HG03342 (cell line): ENCODE measurements around the gene ENPP1.

Experiments used
- ATAC-seq: cut with Tn5 transposase; IDR thresholded peaks from one replicate; pipeline ENCODE4 v1.9.1; 2021; ENCODE audit warnings: mild to moderate bottlenecking, moderate library complexity; ENCODE audit not compliant: unreplicated experiment

Gene ENPP1

GRCh38 chr6:131784561-131784960, 23.3 kb upstream of the ENPP1 start:
- no peak for ATAC-seq

DNA sequence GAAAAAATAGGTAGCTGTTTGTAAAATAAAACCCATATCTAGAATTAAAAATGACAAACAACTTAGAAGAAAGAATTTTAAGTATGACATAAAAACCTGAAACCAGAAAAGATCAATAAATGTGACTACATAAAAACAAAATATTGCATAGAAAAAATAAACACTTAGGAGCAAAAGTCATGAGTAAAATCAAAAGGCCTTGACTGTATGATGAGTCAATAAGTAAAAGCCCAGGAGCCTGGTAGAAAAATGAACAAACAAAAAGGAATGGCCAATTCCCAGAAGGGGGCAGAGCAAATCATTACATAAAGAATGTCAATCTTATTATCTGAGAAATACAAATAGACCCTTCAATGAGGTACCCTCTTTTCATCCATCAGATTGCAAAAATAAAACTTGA, 20.7 kb upstream of the ENPP1 start:
- no peak for ATAC-seq

DNA sequence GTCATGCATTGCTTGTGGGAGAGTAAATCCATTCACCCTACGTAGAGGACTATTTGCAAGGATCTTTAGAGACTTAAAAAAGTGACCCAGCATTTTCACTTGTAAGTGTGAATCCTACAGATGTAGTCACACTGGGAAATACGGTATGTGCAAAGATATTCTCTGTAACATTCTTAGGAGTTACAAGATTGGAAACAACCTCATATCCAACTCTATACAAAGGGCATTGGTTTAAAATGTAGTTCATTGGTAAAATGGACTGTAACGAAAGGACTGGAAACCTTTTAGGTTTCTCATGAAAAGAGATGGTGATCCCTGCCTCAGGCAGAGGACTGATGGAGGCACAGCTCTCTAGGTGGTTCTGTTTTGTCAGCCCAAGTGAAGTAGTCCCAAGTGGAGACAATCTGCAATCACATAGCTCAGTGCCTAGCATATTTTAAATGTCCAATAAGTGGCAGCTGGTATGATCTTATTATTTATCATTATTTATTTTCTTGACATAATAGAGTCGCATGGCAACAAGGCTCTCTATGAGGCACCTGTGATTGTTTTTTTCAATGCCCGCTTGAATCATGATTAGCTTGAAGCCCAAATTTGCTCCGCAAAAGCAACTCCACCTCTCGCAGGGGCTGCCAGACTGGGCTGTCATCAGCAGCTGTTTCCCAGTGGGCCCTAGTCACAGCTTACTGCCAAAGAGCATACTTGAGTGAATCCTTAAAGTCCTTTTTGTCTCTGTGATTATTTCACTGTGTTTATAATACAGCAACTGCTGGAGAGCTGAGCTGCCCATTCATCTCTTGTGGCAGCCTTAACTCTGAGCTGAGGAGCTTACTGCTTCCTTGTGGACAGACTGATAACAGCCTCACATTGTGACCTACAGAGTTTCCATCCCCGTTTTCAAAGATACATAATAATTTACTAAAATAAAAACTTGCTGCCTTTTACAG, 19.8 kb upstream of the ENPP1 start:
- ATAC-seq, result no peak

GRCh38 chr6:131789219-131789618, 18.6 kb upstream of the ENPP1 start:
- ATAC-seq, result no peak

DNA sequence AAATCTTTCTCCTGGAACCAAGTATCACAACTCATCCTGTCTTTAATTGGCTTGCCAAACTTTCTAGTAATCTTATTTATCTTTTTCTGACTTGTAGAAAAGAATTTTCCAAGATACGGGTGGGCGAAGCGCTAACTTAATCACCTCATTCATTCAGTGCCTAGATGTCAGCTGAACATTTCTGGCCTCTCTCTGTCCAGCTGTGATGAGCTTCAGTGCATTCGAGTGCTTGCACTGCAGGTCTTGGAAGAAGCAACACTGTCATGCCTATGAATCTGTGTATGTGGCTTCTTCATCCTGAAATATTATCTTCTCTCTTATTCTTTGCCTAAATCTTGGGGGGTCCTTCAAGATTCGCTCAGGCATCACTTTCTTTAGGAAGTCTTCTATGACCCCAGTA, 16.3 kb upstream of the ENPP1 start:
- ATAC-seq, result no peak

DNA sequence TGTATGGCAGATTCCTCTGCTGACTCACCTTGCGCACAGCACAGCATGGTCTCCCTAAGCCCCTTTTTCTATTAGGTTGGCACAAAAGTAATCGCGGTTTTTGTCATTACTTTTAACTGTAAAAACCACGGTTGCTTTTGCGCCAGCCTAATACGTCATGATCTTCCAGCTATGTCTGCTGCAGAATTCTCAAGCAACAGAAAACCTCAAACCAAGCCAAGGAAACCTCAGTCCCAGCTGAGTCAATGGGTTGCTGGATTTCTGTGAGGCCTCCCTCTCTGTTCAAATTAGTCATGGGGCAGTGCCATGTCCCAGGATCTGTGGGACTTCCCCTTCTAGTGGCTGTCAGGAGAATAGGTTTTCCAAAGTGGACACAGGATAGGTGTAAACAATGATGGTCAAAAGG, 15.7 kb upstream of the ENPP1 start:
- ATAC-seq, result no peak

GRCh38 chr6:131795366-131795765, 12.5 kb upstream of the ENPP1 start:
- no peak for ATAC-seq

GRCh38 chr6:131802347-131802746, 5.5 kb upstream of the ENPP1 start:
- ATAC-seq, result no peak

DNA sequence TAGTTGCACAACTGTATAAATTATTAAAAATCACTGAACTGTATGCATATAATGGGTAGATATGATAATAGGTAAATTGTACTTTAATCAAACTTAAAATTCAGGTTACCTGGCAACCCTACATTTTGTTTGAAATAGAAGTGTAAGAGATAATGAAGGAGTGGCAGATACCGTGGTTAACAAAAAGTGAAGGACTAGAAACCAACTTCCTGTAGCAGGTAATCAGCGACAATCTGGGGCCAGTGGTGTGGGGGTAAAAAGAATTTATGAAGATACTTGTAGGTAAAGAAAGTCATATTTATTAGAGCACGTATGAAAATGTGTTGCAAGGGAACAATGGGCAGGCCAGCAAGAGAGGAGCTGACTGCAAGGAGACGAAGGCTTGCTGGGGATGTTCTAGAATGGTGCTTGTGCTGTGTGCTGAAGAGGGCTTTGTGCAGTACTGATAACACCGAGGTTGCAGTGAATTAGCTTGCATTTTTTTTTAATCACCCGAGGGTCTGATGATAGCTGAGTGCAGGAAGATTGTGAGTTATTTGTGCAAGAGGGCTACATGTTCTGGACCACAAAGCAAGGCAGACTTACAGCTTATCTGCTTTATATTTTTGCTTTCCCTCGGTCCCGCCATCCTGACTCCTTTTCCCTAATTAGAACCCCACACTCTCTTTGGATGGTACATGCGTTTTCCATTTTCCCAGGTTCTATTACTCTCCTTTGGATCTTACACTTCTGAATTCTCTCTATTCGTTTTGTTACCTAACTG, 4.6 kb upstream of the ENPP1 start:
- no peak for ATAC-seq

DNA sequence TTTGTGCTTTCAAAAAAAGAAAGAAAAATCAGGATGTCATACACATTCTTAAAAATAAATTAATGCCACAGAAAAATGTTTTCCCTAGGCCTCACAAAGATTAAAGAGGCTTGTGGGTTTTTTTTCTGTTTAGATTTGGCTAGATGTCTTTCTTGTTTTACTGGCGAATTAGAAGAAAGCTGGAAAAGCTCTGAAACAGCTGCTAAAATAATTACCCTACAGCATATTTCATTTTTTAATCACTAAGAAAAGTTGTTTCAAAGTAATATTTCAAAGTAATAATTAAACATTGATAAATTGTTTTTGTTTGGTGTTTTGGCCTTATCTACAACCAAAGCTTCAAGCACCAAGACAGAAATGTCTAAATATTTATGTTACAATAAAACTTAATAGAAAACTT, 3.7 kb upstream of the ENPP1 start:
- ATAC-seq, result no peak

GRCh38 chr6:131807321-131807643, 538 bp upstream of the ENPP1 start:
- no peak for ATAC-seq

DNA sequence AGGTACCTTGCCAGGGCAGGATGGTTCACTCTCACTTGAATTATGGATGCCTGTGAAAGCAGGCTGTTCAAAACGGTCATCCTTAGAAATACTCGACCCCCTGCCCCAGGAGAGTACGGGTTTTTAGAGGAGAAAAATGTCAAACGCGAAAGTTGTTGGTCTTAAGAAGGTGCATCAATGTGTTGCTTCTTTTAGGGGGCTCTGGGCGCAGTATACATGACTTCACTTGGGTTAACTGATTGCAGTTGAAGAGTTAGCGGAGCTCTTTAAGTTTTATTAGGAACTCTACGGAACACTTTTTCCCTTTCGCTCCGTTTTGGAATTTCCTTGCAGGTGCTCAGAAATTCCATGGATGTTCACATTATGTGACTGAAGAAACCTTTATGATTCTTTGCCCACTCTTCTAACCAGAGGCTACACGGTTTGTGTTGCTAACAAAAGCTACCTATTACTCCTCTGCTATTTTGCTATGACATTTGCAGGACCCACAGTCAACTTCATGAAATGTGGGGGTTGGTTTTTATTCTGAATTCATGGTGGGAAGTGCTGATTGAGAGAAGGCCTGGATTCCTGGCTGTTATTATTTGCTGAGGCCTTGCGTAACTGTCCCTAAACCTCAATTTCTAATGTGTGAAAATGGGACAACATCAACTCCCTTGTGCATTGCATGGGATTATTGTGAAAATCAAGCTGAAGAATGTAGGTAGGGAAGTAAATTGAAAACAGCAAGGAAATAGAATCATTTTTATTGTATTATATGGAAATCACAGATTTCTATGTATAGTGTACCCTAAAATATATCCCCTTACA, 845 bp downstream of the ENPP1 start:
- no peak for ATAC-seq

DNA sequence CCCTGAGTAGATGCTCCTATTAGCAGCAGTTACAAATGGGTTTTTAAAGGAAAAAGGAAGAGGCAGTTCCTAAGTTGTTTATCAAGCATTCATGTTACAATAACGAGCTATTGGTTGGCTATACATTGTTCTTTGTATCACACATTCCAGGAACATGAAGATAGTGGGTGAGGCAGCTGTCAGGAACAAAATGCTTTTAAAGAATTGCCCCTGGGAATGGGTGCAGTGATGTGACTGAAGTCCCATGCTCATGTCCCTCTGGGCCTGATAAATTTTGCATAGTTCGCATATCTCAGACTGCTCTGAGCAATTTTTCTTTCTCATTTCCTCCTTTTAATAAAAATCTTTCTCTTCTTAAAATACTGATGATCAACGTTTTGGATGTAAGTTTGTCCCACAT, 3.7 kb downstream of the ENPP1 start:
- ATAC-seq, result no peak

GRCh38 chr6:131813991-131814390, 6.2 kb downstream of the ENPP1 start:
- ATAC-seq, result no peak

DNA sequence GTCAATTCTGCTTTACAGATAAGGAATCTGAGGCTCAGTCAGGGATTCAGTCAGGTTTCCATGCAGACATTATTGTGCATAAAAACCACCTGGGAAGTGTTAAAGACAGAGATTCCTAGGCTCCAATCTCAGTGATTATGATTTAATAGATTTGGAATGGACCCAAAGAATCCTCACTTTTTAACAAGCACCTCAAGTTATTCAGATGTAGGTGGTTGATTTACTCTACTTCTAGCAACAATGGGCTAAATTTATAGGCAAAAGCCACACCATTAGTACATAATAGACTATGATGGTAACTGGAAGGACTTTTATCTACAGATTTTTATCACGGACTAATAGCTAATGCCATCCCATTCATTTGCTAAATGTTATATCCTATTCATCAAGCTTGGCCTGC, 9.0 kb downstream of the ENPP1 start:
- ATAC-seq, result no peak

DNA sequence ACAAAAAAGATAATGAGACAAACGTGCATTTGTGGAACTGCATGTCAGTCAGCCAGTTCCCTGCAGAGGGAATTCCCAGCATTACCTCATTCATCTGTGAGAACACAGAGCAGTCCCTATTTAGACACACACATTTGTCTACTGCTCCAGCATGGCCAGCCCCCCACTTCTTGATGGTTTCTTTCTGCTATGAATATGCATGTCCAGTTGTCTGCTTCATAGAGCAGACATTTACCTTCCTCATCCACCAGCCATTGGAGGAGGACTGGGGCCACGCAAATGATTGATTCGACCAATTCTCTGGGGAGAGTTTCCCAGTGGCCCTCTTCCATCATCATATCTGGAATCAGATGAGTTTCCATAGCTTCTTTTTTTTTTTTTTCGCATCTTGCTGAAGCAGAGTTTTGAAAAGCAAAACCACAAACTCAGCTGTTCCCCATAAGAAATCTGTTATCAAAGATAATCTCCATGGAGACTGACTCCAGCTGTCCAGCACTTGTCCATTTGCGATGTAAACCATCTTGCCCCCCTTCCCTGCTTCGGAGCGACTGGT, 11.8 kb downstream of the ENPP1 start:
- peak; percentile 51 for ATAC-seq

DNA sequence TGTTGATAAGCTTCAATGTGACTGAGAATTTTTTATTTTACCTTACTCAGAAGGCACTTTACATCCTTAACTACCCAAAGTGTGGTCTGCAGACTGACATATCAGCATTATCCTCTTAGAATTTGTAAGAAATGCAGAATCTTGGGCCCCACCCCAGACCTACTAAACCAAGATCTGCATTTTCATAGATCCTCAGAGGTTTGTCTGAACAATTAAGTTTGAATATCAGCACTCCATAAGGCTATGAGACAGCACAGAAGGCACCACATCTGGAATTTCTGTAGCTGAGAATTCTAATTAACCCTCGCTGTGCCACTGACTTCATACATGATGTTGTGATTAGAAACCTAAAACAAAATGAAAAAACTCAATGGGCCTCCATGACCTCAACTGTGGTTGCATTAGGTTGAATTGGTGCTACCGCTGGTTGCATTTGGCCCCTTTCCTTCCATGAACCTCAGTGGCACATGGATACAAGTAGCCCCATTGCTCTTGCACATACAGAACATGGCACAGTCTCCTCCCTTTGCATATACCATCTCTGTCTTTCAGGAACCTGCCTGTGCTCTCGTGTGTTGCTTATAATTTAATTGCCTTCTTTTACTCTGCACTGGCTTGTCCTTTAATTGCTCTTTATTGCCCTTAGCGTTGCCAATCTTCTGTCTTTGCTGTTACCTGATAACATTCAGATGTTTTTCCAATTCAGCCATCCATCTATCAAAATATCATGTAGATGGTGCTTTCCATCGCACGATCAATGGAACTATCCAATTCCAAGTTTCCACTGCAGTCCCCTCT, 13.4 kb downstream of the ENPP1 start:
- ATAC-seq, result no peak

DNA sequence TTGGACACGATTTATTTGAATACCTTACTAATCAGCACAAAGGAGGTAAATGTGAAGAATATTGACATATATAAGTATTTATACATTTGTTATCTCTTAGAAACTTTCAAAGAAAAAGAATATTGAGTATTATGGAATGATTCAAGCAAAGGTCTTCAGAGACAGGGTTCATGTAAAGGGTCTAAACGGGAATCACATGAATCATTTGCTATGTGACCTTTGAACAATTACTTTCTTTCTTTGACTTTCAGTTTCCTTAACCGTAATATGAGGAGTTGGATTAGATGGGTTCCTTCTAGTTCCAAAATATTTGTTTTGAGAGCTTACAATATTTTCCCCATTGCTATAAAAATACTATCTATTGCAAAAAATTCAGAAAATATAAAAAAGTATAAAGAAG, 14.3 kb downstream of the ENPP1 start:
- no peak for ATAC-seq

GRCh38 chr6:131823276-131823902, 15.6 kb downstream of the ENPP1 start:
- no peak for ATAC-seq

GRCh38 chr6:131825946-131826345, 18.1 kb downstream of the ENPP1 start:
- no peak for ATAC-seq
